Astrocyte of the cerebellum (primary cell): Measurements from ENCODE around the gene ANAPC10.

ENCODE experiments used
- DNase-seq: peaks from one replicate; pipeline ENCODE4 v3.0.0-alpha.2; 2011; ENCODE audit warnings: low read depth
- H3K4me3 ChIP-seq: 2 replicates; pipeline ENCODE4 v1.5.1; 2011; ENCODE audit warnings: mild to moderate bottlenecking, low read depth, low read length, moderate library complexity
- in situ Hi-C: cut with HindIII; loops from 2 replicates; pipeline ENCODE4 v1.10.0; 2017; ENCODE audit warnings: low sequenced_read_pairs
- TF ChIP-seq, protein P1 (sequence below): IDR thresholded peaks from 2 replicates; pipeline ENCODE4 v1.5.1; 2012; ENCODE audit warnings: low read length, low read depth, moderate library complexity, mild to moderate bottlenecking; ENCODE audit errors: missing control alignments

ANAPC10 gene

GRCh38 chr4:145045180-145045579 lies 52.8 kb downstream of the ANAPC10 start:
- no peak for DNase-seq
- H3K4me3 ChIP-seq, result no peak overlapping the region
- TF ChIP-seq, protein P1, sequence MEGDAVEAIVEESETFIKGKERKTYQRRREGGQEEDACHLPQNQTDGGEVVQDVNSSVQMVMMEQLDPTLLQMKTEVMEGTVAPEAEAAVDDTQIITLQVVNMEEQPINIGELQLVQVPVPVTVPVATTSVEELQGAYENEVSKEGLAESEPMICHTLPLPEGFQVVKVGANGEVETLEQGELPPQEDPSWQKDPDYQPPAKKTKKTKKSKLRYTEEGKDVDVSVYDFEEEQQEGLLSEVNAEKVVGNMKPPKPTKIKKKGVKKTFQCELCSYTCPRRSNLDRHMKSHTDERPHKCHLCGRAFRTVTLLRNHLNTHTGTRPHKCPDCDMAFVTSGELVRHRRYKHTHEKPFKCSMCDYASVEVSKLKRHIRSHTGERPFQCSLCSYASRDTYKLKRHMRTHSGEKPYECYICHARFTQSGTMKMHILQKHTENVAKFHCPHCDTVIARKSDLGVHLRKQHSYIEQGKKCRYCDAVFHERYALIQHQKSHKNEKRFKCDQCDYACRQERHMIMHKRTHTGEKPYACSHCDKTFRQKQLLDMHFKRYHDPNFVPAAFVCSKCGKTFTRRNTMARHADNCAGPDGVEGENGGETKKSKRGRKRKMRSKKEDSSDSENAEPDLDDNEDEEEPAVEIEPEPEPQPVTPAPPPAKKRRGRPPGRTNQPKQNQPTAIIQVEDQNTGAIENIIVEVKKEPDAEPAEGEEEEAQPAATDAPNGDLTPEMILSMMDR, result no peak
- in situ Hi-C loops, result no loop called here

DNA sequence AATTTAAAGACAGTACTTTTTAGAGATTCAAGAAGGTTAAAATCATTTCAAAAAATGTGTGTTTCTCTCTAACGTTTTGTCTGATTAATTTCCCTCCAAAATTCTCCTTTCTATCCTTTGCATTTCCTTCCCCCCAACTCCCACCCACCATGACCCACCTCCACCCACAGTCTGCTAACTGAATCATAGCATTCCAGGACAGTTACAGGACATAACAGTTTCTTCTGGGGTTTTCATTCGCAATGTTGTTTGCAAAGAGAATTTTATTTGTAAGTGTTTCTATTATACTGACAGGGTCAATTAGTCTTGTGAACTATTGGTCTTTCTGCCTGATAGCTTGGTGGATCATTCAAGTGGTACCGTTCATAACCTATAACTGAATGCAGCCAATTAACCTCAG lies 53.7 kb downstream of the ANAPC10 start:
- TF ChIP-seq, protein P1, result no peak
- no peak for DNase-seq
- in situ Hi-C loops, result no loop called here
- no peak overlapping the region for H3K4me3 ChIP-seq

- TF ChIP-seq, protein P1, result no peak
- in situ Hi-C loops, result no loop called here
- H3K4me3 ChIP-seq, result no peak overlapping the region
- DNase-seq, result peak; percentile 57
Observed at GRCh38 chr4:145043306-145043705, 54.7 kb downstream of the ANAPC10 start.

DNA sequence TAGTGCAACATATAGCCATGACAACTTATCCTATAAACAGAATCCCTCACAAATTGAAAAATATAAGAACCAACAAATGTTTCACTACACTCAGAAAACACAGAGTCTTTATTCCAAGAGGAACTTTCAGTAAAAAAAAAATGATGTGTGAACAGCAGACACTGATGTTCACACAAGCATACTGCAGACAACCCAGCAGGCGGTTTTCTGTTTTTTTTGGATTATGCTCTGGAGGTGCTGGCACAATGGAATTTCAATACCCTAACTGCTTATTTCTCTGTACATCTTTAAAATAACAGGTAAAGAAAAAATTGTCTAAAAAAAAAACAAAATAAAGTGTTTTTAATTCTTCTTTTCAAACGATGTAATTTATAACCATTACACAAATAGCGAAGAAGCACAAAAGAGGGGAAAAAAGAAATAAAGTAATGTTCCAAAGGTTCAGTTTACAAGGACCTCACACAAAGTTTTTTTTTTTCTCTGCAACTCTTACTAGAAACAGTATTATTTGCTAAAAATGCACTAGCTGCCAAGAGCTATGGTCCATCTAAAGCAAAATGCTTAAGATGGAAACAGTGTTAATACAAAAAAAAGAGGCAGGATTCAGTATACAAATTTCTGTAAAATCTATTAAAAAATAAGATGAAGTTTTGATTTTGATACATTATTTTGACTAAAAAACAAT lies 55.3 kb downstream of the ANAPC10 start:
- DNase-seq, result no peak
- in situ Hi-C loops, result no loop called here

DNA sequence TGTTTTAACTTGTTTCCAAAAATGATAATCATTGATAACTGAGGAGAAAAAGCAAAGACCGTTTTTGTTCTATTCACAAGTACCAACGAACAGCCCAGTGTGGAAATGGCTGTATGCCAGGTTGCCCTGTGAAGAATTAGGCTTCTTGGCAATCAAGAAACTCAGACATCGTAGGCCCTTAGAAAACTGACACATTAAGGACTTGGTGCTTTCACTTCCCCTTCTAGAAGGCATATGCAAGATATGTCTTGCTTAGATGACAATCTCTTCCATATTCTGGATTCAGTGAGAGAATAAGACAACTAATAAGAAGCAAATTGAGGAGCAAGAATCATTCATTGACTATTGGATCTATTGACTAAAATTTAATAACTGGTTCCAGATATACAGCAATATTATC lies 56.6 kb downstream of the ANAPC10 start:
- DNase-seq, result no peak
- H3K4me3 ChIP-seq, result no peak overlapping the region
- in situ Hi-C loops, result no loop called here
- TF ChIP-seq, protein P1, result no peak

More for the DNA sequence above, 55.3 kb downstream of the ANAPC10 start:
- TF ChIP-seq, protein P1, result no peak
- H3K4me3 ChIP-seq, result no peak overlapping the region

DNA sequence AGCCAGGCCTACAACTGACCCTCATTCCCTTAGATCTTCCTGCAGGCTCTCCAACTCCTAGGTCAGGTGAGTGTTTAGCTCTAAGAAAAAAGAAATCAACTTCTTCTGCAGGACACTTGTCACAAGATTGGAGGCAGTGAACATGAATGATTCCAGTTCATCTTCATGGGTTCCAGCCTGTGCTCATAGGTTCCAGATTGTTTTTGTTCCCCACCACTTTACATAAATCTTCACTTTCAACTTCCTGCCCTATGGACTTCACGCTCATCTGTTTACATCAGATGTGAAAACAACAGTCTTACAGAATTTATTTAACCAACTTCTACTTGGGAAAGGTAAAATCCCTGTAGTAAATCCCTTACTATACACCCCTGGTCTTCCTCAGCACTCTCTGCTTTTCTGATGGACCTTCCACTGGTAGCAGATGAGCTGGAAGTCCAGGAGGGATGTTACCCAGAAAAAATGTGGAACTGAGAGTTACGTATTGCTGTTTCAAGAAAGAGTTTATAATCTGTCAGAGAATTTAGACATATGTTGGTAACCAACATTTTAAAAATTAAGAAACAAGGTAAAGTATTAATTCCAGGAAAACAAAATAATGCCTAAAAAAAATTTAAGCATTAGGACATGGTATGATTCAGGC lies 62.4 kb downstream of the ANAPC10 start:
- H3K4me3 ChIP-seq, result no peak overlapping the region
- TF ChIP-seq, protein P1, result no peak
- DNase-seq, result no peak
- in situ Hi-C loops, result no loop called here
